Measurements from ENCODE around the gene ZSCAN20.

ZSCAN20 gene

GRCh38 chr1:33472269-33472980 is at the start of gene ZSCAN20:
Gene ZSCAN20 (plus strand): TSS chr1:33472645. CDS start chr1:33479289, 6,644 bp downstream.
- no peak for TF ChIP-seq CTCF (IDR thresholded peaks at IDR 0.05)

- no peak for TF ChIP-seq CTCF (IDR thresholded peaks at IDR 0.05)
Measured at GRCh38 chr1:33424205-33424604, 48.2 kb upstream of the ZSCAN20 start.

GRCh38 chr1:33424610-33425009 is 47.8 kb upstream of the ZSCAN20 start:
- TF ChIP-seq CTCF (IDR thresholded peaks at IDR 0.05) = no peak

- no peak for TF ChIP-seq CTCF (IDR thresholded peaks at IDR 0.05)
Measured at GRCh38 chr1:33425900-33426299, 46.5 kb upstream of the ZSCAN20 start.

GRCh38 chr1:33426916-33427315 is 45.5 kb upstream of the ZSCAN20 start:
- no peak for TF ChIP-seq CTCF (IDR thresholded peaks at IDR 0.05)

GRCh38 chr1:33428661-33429060 is 43.8 kb upstream of the ZSCAN20 start:
- no peak for TF ChIP-seq CTCF (IDR thresholded peaks at IDR 0.05)

GRCh38 chr1:33429332-33429731 is 43.1 kb upstream of the ZSCAN20 start:
- TF ChIP-seq CTCF (IDR thresholded peaks at IDR 0.05) = no peak
